Measurements from ENCODE around the gene CCDC196.

The CCDC196 gene

GRCh38 chr14:66485910-66486421 is at the start of gene CCDC196:
CCDC196 (plus strand) TSS chr14:66486371; CDS start chr14:66486503, 132 bp downstream.
- no peak for DNase-seq (ENCODE audit: low spot score)

- DNase-seq (ENCODE audit: low spot score) = no peak
Observed at GRCh38 chr14:66440801-66441200, 45.4 kb upstream of the CCDC196 start.

- no peak for DNase-seq (ENCODE audit: low spot score)
Observed at GRCh38 chr14:66442953-66443571, 43.1 kb upstream of the CCDC196 start.

- no peak for DNase-seq (ENCODE audit: low spot score)
Observed at GRCh38 chr14:66443785-66444184, 42.4 kb upstream of the CCDC196 start.

- DNase-seq (ENCODE audit: low spot score) = no peak
Observed at GRCh38 chr14:66444271-66444927, 41.8 kb upstream of the CCDC196 start.

- DNase-seq (ENCODE audit: low spot score) = no peak
Observed at GRCh38 chr14:66445936-66446335, 40.2 kb upstream of the CCDC196 start.

GRCh38 chr14:66453469-66453868 is 32.7 kb upstream of the CCDC196 start:
- DNase-seq (ENCODE audit: low spot score) = no peak

GRCh38 chr14:66459603-66460002 is 26.6 kb upstream of the CCDC196 start:
- DNase-seq (ENCODE audit: low spot score) = no peak

GRCh38 chr14:66464261-66464660 is 21.9 kb upstream of the CCDC196 start:
- DNase-seq (ENCODE audit: low spot score) = no peak

GRCh38 chr14:66468778-66469367 is 17.3 kb upstream of the CCDC196 start:
- no peak for DNase-seq (ENCODE audit: low spot score)

- DNase-seq (ENCODE audit: low spot score) = no peak
Observed at GRCh38 chr14:66471584-66471983, 14.6 kb upstream of the CCDC196 start.

- DNase-seq (ENCODE audit: low spot score) = no peak
Observed at GRCh38 chr14:66472251-66472650, 13.9 kb upstream of the CCDC196 start.

GRCh38 chr14:66473223-66473622 is 12.9 kb upstream of the CCDC196 start:
- DNase-seq (ENCODE audit: low spot score) = no peak

GRCh38 chr14:66476964-66477363 is 9.2 kb upstream of the CCDC196 start:
- DNase-seq (ENCODE audit: low spot score) = no peak

GRCh38 chr14:66477567-66477966 is 8.6 kb upstream of the CCDC196 start:
- no peak for DNase-seq (ENCODE audit: low spot score)

GRCh38 chr14:66482873-66483272 is 3.3 kb upstream of the CCDC196 start:
- DNase-seq (ENCODE audit: low spot score) = no peak

- DNase-seq (ENCODE audit: low spot score) = no peak
Observed at GRCh38 chr14:66483322-66483721, 2.8 kb upstream of the CCDC196 start.

GRCh38 chr14:66485029-66485428 is 1.1 kb upstream of the CCDC196 start:
- no peak for DNase-seq (ENCODE audit: low spot score)

GRCh38 chr14:66487164-66487563 is 993 bp downstream of the CCDC196 start:
- no peak for DNase-seq (ENCODE audit: low spot score)

- DNase-seq (ENCODE audit: low spot score) = no peak
Observed at GRCh38 chr14:66490143-66491111, 4.3 kb downstream of the CCDC196 start.

GRCh38 chr14:66493750-66494149 is 7.6 kb downstream of the CCDC196 start:
- DNase-seq (ENCODE audit: low spot score) = no peak

All from HuH-7 (cell line).